Measurements from ENCODE around the gene ANP32A. TPM values are rescaled to one million over a fixed set of nuclear protein-coding genes. Genes with fewer than 3 reads are reported as not detected.
A peak's percentile ranks its signal among the peaks of the same experiment; 100 is the strongest.
"Not testable (repeated sequence)": the region's sequence is repeated elsewhere in the genome, so short reads cannot be mapped to it uniquely, and the experiment has no call there.

ANP32A gene
- 41.0 and 123 TPM in 2 replicates for total RNA-seq (ENCODE audit: low replicate concordance)

- TF ChIP-seq CTCF (IDR thresholded peaks at IDR 0.05; ENCODE audit: insufficient read depth, low read length): no peak
- peak; percentile 92 for DNase-seq (ENCODE audit: low read depth)
- peak within 1 kb of the TSS; percentile 97 for H3K4me3 ChIP-seq (ENCODE audit: low read depth, low read length)
Measured at GRCh38 chr15:68820295-68821189, at the start of gene ANP32A. TSS of gene ANP32A (minus strand) at chr15:68820895. CDS start at chr15:68820751, 144 bp downstream.

- no peak overlapping the region for H3K4me3 ChIP-seq (ENCODE audit: low read depth, low read length)
- no peak for DNase-seq (ENCODE audit: low read depth)
- TF ChIP-seq CTCF (IDR thresholded peaks at IDR 0.05; ENCODE audit: insufficient read depth, low read length): no peak
Measured at GRCh38 chr15:68868296-68868695, 47.6 kb upstream of the ANP32A start.

- DNase-seq (ENCODE audit: low read depth): no peak
- H3K4me3 ChIP-seq (ENCODE audit: low read depth, low read length): no peak overlapping the region
- no peak for TF ChIP-seq CTCF (IDR thresholded peaks at IDR 0.05; ENCODE audit: insufficient read depth, low read length)
Measured at GRCh38 chr15:68862415-68862814, 41.7 kb upstream of the ANP32A start.

GRCh38 chr15:68858666-68859065, 38.0 kb upstream of the ANP32A start:
- DNase-seq (ENCODE audit: low read depth); H3K4me3 ChIP-seq (ENCODE audit: low read depth, low read length): not testable (repeated sequence)

GRCh38 chr15:68857443-68857842, 36.7 kb upstream of the ANP32A start:
- not testable (repeated sequence) for H3K4me3 ChIP-seq (ENCODE audit: low read depth, low read length); DNase-seq (ENCODE audit: low read depth)

GRCh38 chr15:68852461-68852860, 31.8 kb upstream of the ANP32A start:
- TF ChIP-seq CTCF (IDR thresholded peaks at IDR 0.05; ENCODE audit: insufficient read depth, low read length): no peak
- no peak for DNase-seq (ENCODE audit: low read depth)
- H3K4me3 ChIP-seq (ENCODE audit: low read depth, low read length): no peak overlapping the region

GRCh38 chr15:68851971-68852370, 31.3 kb upstream of the ANP32A start:
- TF ChIP-seq CTCF (IDR thresholded peaks at IDR 0.05; ENCODE audit: insufficient read depth, low read length): no peak
- DNase-seq (ENCODE audit: low read depth): no peak
- no peak overlapping the region for H3K4me3 ChIP-seq (ENCODE audit: low read depth, low read length)

GRCh38 chr15:68849497-68849896, 28.8 kb upstream of the ANP32A start:
- no peak overlapping the region for H3K4me3 ChIP-seq (ENCODE audit: low read depth, low read length)
- DNase-seq (ENCODE audit: low read depth): no peak
- no peak for TF ChIP-seq CTCF (IDR thresholded peaks at IDR 0.05; ENCODE audit: insufficient read depth, low read length)
